GM19328 (cell line): ENCODE data around the gene GRIN2C.
"Not testable (repeated sequence)": the region's sequence is repeated elsewhere in the genome, so short reads cannot be mapped to it uniquely, and the experiment has no call there.

Experiments used
- ATAC-seq: cut with Tn5 transposase; IDR thresholded peaks from one replicate; pipeline ENCODE4 v1.9.1; 2021; ENCODE audit warnings: mild to moderate bottlenecking, moderate library complexity; ENCODE audit not compliant: unreplicated experiment

GRIN2C gene

DNA sequence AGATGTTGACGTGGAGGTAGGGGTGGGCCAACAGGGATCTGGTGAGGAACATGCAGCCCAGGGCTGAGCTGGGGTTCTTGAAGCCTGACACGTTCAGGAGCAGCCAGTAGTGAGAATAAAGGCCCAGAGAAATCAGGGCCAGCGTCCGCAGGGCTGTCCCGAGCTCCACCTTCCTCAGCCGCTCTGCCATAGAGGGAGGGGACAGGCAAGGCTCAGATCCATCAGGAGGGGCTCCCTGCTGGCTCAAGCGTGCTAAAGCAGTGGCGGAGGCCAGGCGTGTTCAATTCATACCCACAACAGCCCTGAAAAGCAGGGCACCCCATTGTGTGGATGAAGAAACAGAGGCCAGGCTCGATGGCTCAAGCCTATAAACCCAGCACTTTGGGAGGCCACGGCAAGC lies 21.4 kb upstream of the GRIN2C start:
- no peak for ATAC-seq

DNA sequence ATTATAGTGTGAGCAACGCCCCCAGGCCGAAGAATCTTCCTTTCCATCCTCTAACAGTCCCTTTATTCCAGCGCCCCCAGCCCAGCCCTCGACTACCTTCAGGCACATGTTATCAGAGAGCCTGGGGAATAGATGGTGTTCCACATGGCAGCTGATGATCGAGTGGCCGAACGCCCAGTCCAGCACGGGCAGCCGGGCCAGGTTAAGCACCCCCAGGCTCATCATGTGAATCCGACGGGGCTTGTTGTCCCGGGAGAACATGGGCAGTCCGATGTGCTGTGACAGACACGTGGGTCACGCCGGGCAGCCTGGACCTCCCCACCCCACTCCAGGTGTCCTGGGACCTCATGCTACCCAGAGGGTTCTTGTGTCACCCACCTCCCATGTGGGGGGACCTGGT lies 19.6 kb upstream of the GRIN2C start:
- no peak for ATAC-seq

DNA sequence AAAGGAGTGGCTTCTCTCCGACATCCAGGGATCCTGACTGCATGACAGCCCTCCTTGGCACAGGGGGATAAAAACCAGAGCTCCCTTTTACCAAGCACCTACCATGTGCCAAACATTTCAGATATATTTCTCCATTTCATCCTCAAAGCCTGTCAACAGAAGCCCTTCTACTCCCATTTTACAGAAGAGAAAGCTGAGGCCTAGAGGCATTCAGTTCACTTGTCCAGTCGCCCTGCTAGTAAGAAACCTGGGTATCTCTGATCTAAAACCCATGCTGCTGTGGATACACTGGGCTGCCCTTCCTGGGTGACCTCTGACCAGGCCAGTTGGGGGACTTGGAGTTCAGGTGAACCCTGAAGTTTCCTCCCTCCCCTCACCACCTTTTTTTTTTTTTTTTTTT lies 19.0 kb upstream of the GRIN2C start:
- ATAC-seq = no peak

DNA sequence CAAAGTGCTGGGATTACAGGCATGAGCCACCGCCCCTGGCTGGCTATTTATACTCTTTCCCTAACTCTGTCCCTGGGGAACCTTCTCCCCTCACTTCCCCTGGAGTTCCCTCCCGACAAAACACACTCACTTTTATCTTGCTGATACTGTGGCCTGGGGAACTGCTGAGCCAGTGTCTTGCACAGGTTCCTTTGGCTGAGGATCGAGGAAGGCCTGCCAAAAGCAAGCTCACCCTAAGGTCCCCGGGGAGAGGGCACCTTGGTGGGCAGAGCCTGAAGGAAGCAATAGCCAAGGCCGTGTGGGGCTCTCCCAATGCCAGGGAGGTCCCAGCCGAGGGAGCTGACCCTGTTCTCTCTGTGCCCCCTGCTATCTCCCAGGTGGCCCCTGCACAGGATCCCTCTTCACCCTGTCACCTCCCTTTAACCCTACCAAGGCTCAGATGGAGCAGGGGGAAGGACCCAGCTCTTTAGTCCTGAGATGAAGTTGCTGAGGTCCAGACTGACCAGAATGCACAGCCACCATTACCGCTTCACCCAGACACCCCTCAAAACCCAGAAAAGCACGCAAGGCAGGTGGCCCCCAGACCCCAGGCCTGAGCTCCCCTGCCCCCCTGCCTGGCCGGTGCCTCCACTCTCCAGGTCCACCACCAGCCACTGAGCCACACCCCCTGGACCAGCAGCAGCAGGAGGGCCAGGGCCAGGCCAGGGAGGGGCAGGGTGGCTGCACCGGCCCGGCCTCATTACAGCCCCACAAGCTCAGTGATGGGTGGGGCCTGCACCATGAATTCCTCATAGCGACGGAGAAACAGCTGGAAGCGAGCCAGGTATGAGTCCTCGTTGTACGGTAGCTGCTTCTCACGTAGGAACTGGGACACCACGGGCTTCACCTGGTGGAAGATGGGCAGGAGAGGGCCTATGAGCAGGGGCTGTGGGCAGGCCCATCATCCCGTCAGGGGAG lies 18.2 kb upstream of the GRIN2C start:
- no peak for ATAC-seq

DNA sequence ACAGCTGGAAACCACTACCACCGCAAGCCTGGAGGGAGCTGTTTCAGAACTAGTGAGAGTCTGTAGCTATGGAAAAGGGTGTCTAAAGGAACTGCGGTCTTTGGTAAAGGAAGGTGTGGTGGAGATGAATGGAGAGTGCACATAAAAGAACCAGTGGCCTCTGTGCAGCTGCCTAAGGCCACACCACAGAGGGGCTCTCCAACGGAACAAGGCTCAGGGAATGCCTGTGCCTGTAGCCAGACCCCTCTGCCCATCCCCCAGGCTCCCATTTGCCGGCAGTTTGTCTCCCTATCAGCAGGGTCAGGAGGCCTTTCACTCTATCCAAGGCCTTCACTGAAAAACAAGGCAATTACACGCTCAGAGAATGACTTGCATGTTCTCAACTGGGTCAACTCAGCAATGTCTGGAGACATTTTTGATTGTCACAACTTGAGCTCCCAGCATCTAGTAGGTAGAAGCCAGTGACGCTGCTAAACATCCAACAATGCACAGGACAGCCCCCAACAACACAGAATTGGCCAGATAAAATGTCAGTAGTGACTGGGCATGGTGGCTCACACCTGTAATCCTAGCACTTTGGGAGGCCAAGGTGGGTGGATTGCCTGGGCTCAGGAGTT lies 16.4 kb upstream of the GRIN2C start:
- no peak for ATAC-seq

DNA sequence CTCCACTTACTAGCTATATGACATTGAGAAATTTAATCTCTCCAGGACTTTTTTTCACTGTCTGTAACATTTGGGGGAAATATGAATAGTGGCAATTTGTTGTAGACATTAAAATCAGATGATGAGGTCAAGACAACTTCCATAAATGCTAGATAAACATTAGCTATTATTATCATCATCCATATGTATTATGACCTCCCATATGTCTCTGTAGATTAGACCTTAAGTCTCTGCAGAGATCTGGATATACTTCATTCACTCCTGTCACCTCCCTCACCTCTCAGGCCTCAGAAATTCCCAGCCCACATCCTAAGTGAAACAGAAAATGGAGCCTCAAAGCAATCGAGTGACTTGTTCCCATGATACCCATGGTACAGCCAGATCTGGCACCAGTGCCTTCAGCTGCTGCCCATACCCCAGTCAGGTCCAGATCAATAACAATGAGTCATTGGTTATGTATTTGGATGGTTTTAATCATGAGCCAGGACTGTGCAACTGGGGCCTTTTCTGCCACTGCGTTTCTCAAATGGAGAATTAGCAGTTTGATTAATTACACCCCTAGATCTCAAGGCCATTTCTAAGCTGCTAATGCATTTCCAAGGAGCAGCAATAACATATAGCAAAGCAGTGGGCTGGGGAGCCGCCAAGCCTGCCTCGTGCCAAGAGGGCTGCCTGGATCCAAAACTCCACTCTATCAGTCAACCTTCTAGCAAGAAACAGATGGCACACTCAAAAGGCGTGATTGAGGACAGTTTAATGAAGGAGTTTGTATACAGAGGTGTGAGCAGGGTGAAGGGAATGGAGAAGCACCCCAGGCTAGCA lies 15.7 kb upstream of the GRIN2C start:
- no peak for ATAC-seq

DNA sequence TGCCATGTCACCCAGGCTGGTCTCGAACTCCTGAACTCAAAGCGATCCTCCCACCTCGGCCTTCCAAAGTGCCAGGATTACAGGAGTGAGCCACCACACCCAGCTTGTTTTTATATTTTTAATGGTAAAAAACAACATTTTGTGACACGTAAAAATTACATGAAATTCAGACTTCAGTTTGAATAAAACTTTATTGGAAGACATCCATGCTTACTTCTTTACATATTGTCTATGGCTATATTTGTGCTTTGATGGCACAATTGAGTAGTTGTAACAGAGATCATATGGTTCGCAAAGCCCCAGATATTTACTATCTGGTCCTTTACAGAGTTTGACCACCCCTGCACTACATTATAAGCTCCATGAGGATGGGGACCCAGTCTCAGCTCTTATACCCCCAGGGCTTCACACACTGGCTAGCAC lies 14.9 kb upstream of the GRIN2C start:
- no peak for ATAC-seq

DNA sequence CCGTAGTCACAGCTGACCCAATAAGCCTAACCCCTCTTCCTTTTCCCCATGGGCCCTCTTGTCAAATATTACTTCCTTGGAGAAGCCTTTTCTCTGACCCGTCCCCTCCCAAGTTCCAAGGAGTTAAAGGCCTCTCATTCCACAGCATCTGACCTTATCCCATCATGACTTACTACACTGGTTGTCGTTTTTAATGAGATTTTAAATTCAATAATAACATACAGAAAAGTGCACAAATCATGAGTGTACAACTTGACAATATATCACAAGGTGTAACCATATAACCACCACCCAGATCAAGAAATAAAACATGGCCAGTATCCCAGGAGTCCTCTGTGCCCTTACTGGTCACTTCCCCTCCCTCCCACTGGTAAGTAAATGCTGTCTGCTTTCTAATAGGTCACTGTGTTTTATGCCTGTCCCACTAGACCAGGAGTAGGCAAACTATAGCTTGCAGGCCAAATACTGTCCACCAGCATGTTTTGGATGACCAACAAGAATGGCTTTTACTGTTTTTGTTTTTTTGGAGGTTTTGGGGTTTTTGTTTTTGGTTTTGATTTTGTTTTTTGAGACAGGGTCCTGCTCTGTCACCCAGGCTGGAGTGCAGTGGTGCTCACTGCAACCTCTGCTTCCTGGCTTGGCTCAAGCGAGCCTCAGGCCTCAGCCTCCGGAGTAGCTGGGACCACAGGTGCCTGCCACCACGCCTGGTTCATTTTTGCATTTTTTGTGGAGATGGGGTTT lies 14.4 kb upstream of the GRIN2C start:
- ATAC-seq = no peak

DNA sequence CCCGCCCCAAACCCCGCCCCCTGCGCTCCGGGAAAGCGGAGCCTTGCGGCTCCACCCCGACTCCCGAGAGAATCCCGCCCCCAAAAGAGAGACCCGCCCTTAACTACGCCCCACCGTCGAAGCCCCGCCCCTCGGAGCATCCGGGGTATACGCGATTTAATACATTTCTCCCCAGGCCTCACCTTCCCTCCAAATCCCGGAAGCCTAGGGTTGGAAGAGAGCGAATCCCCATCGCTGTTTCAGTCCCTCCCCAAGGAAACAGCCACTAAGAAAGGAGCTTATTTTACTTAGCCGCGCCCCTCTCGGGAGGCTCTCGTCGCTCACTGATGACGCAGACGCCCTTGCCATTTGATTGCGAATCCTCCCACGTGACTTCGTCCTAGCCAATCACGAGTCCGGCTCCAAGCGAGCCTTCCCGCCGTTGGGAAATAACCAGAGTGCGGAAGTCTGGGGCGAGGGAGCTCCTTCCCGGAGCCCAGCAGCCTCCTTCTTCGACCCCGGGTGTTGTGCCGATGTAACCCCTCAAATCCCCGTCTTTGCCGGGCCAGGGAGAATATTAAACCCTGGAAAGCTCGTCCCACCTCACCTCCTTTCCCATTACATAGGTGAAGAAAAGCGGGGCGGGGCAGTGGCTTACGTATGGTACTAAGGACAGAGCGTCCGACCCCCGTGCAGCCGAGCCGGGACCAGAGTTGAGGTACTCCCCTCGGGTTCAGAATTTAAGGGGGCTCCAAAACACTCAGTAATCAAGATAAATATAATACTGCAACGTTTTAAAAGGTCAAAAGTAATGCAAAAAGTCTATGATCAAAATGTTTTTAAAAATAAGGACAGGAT lies 13.6 kb upstream of the GRIN2C start:
- ATAC-seq = peak; percentile 84

DNA sequence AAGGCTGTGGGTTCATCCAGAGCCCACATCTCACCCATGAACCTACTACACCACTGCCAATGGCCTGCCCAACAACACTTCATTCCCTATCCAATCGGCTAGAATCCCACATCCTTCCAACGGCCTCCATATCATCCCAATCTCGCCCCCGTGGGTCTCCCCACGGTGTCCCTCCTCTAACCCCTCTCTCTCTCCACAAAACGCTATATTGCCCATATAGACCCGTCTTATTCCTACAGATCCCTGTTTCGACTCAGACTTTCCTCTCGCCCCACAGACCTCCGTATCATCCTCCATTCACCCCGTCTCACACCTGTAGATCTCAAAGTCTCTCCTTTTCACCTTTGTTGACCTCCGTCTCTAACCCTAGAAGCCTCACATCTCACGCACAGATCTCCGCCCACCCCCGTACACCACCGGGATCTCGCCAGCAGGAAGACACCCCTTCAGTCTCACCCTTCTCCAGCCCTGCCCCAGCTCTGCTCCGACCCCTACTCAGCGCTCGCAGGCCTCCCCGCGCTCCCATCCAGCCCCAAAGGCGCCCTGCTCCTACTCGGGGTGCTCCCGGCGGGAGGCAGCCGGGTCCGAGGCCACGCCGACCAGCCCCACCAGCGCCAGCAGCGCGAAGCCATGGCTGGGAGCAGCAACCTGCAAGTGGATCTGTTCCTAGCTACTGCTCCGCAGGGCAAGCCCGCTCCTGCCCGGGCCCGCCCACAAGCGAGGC lies 12.8 kb upstream of the GRIN2C start, which contains the start of gene FDXR:
Gene FDXR, minus strand, starts transcription at position 682 of the 724 bp plus-strand sequence. Its CDS starts 50 bp downstream, at position 632.
- peak; percentile 5 for ATAC-seq

DNA sequence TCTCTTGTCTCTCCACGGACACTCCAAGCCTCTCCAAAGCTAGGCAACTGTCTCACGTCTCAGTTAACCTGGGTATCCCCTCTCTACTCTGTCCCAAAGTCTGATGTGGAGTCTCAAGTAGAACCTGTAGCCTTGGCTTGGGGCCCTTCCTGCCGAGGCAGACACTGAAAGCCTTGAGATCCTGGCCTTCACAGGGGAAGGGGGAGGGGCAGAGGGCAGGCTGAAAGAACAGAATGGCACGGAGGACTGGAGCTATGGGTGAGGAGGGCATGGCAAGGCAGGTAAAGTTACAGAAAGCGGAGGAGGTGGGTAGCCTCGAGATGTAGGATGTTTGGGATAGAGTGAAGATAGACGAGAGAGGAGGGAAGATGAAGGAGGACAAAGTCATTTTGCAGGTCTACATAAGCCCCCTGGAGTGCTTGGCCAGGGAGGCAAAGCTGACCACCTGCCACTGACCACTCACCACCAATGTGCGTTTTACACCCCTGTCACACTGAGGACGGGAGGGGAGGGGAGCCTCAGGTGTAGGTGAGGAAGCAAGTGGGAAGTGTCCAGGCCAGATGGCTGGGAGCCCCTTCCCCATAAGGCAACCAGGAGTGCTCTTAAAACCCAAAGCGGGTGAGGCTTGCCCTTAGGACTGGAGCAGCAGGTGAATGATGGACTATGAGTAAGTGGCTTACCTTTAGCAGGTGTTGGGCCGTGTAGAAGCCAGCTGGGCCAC lies 11.8 kb upstream of the GRIN2C start:
- no peak for ATAC-seq

DNA sequence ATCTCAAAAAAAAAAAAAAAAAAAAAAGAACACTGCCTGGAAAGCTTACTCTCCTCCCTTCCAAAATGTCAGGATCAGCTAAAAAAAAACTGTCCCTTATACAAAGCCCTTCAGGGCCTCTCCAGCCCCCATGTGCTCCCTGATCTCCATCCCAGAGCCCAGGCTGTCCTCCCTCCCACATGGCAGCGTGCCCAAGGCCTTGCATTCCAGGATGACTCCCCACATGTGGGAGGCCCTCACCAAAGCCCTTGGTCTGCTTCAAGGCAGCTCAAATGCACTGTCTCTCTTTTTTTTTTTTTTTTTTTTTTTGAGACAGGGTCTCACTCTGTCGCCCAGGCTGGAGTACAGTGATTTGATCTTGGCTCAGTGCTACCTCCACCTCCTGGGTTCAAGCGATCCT lies 10.8 kb upstream of the GRIN2C start:
- ATAC-seq = no peak

DNA sequence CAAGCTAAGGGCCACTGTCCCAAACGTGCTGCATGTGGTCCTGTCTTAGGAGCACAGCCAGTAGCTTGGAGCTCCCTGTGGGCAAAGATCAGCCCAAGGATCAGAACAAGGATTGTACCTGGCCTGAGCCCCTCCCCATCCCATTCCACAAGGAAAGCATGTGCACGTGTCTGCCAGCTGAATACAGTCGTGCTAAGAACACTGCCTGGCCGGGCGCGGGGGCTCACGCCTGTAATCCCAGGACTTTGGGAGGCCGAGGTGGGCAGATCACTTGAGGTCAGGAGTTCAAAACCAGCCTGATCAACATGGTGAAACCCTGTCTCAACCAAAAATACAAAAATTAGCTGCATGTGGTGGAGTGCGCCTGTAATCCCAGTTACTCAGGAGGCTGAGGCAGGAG lies 10.3 kb upstream of the GRIN2C start:
- ATAC-seq = not testable (repeated sequence)

DNA sequence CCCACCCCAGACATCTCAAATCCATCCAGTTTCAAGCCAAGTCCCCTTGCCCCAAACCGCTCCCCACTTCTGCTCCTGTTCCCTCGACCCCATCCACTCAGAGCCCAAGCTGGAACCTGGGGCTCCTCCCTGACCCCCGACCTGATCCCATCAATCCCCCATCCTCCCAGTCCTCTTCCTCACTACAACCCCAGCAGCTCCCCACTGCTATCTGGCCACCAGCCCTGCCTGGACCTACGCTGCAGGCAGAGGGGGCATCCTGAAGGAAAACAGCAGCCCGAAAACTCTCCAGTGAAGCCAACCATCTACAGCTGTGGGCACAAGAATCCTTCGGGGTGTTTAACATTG lies 9.2 kb upstream of the GRIN2C start:
- no peak for ATAC-seq

DNA sequence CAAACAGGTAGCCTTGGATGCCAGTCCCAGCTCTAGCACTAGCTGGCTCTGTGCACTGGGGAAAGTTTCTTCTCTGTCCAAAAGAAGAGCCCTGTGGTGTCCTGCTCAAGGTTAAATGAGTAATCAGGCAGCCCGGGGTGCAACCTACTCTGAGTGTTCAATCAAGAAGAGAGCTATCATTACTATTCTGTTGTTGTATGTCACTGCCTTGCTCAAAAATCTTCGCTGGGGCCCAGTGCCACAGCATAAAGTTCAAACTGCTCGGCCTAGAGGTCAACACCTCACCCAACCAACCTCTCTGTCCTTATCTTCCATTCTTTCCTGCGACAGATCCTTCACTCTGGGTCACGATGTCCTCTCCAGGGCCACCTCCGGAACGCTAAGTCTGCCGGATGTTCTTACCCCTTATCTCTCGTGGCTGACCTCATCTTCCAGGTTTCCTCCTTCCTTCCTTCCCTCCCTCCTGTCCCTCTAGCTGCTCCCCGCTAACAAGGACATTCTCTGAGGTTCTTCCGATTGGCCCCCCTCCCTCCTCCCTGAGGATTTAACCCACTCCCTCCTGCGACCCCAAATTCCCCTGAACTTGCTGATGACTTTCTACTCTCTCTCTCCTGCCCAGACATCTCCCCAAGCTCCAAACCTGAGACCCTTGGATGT lies 8.7 kb upstream of the GRIN2C start:
- ATAC-seq = no peak

DNA sequence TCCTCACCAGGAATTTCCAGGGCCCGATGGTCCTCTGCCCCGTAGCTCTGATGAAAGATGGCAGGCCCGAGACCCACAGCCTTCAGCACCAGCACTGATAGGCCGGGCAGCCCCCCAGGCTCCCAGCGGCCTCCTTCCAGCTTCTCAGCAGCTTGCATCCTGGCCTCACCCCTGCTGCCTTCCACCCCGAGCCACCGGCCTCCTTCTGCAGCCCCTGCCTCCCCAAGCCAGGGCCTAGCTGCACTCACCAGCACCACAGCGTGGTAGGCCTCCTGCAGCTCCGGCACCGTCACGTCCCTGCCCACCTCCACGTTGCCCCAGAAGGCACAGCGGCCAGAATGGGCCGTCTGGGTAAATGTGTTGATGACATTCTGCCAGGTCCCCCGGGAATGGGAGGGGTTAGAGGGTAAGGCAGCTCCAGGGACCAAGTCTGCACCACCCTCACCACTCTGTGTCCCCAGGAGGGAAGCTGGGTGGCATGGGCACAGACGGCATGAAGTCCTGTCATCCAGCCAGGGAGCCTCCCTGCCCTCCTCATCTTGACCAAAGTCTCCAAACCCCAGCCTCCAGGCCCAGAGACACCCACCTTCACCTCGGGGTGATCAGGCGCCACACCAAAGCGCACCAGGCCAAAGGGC lies 6.6 kb upstream of the GRIN2C start:
- ATAC-seq = no peak

DNA sequence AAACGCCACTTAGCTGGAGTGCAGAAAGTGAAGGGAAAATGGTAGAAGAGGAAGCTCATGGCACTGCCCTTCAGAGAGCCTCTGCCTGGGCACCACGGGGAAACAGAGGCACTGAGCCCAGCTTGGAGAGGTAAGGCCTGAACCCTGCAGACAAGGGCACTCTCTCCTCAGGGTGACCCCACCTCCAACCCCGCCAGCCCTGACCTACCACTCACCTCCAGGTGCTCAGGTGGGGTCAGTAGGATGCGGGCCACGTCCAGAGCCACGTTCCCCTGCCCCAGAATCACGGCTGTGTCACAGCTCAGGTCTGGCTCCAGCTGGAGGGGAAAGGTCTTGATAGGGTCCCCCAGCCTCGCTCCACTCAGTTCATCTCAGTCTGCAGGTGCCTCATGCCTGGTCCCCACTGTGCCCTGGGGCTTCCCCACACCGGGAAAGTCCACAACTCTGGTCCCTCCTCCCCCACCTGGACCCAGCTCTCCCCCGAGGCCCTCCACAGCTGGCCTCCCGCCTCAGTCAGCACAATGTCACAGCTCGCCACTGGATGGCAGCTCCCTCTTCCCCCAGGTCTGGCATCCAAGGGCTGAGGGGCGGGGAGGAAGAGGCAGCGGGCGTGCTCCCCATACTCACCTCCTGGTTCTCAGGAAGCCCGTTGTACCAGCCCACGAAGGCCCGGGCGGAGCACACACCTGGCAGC lies 6.0 kb upstream of the GRIN2C start:
- no peak for ATAC-seq
